Activated CD8-positive, alpha-beta memory T cell treated with anti-CD3 and anti-CD28 coated beads for 24 hours (primary cell): ENCODE data around the gene PET100.

ENCODE experiments used
- DNase-seq: peaks from one replicate; pipeline ENCODE4 v3.0.0-alpha.2; 2020

The PET100 gene, protein sequence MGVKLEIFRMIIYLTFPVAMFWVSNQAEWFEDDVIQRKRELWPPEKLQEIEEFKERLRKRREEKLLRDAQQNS

GRCh38 chr19:7629347-7630054 lies at the start of gene PET100, which contains the start of gene XAB2:
TSS of gene PET100 (plus strand) at chr19:7629793. CDS start at chr19:7629834, 41 bp downstream.
TSS of gene XAB2 (minus strand) at chr19:7629545. CDS start at chr19:7629527, 18 bp downstream.
- peak; percentile 96 for DNase-seq

GRCh38 chr19:7582446-7582845 lies 47.1 kb upstream of the PET100 start:
- DNase-seq, result no peak

DNA sequence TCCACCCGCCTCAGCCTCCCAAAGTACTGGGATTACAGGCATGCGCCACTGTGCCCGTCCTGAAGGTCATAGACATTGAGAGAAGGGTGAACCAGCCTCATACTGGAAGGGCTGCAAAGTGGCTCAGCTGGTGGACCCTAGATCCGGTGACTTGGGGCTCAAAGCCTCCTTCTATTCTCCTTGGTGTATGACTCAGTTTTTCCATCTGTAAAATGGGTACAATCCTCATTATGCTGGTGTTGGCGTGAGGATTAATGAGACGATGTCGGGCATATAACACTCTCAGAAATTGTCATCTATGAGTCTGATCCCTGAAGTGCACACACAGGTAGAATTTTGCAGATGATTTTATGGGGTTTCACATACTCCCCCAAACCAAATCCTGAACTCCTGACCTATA lies 39.8 kb upstream of the PET100 start:
- no peak for DNase-seq

- no peak for DNase-seq
Observed at GRCh38 chr19:7590256-7590655, 39.3 kb upstream of the PET100 start.

DNA sequence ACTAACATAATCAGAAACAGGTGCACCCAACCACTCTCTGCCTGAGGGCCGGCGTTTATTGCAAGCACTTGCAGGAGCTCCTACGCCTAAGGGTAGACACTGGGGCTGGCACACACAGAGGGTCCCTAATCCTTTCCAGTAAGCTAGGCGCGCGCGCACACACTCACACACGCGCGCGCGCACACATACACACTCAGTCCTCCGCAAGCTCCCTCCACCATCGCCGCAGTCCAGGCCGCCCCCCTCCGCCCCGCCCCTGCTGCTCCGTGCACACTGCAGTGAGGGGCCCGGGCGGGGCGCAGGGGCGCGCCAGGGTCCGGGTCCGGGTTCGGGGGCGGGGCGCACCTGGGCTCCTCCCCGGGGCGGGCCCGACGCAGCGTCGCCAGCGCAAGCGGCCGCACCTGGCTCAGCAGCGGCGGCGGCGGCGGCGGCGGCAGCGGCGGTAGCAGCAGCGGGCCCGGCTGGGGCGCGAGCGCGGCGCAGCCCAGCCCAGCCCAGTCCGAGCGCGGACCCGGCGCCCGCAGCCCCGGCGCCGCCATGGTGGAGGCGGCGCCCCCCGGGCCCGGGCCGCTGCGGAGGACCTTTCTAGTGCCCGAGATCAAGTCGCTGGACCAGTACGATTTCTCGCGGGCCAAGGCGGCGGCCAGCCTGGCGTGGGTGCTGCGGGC lies 34.0 kb upstream of the PET100 start, which contains the start of gene CAMSAP3:
CAMSAP3 (plus strand) TSS at position 398 of the 668 bp plus-strand sequence; CDS start at position 538, 140 bp downstream.
- DNase-seq, result peak; percentile 74

DNA sequence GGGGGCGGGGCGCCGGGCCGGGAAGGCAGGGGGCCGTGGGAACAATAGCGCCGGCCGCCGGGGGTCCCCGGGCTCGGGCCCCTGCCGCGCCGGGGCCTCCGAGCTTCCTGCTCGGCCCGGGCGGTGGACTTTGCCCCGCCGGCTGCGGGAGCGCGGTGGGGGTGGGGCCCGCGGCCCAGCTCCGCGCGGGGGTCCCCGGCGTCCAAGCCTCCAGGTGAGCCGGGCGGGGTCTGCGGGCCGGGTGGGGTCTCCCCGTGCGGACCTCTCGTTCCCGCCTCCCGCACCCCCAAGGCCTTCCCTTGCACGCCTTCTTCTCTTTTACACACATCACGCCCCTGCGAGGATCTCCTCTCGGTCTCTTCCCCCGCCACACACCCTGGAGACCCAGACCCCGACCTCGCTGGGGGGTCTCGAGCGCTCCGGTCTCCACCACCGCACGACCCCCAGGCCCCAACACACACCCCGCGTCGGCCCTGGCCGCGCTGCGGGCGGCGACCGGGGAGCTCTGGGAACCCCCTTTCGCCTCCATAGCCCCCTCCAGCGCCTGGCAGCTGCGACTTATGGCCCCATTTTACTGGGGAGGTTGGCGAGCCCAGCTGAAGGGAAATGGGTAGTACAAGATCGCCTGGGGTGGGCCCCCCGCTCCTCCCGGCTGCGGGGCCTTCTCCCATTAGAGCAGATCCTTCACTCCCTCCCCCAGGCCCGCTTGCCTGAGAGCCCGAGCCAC lies 33.2 kb upstream of the PET100 start:
- no peak for DNase-seq

- DNase-seq, result no peak
Observed at GRCh38 chr19:7597689-7598088, 31.9 kb upstream of the PET100 start.

- no peak for DNase-seq
Observed at GRCh38 chr19:7598180-7598579, 31.4 kb upstream of the PET100 start.

- DNase-seq, result no peak
Observed at GRCh38 chr19:7600721-7601120, 28.9 kb upstream of the PET100 start.

GRCh38 chr19:7602240-7602934 lies 27.2 kb upstream of the PET100 start:
- DNase-seq, result no peak

- no peak for DNase-seq
Observed at GRCh38 chr19:7602935-7603497, 26.6 kb upstream of the PET100 start.

DNA sequence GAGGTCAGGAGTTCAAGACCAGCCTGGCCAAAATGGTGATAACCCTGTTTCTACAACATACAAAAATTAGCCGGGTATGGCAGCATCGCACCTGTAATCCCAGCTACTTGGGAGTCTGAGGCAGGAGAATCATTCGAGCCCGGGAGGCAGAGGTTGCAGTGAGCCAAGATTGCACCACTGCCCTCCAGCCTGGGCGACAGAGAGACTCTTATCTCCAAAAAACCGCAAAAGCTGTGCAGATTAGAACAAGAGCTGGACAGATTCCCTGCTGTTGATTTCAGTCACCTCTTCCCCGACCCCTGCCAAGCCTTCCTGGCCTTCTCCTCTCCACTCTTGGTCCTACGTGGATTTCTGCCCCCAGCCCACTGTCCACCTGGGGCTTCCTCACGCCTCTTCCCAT lies 25.7 kb upstream of the PET100 start:
- no peak for DNase-seq

DNA sequence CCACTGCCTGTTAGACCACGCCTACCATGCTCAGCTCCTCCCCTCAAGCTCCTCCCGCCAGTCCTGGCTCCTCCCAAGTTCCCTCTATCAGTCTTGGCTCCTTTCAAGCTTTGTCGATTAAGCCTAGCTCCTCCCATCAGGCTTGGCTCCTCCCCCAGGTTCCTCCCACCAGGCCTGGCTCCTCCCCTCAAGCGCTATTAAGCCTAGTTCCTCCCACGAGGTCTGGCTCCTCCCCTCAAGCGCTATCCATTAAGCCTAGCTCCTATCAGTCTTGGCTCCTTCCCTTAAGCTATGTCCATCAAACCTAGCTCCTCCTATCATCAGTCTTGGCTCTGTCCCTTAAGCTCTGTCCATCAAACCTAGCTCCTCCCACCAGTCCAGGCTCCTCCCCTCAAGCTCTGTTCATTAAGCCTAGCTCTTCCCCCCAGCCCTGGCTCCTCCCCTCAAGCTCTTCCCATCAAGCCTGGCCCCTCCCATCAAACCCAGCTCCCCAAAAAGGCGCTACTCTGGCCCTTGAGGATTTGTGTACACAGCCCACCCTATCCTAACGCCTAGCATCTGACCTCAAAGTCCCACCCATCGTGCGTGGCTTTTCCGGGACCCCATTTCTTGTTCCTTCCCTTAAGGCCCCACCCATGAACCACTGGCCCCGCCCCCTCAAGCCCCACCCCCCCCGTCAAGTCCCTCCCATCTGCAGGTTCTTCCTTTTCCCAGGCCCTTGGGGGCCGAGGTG lies 23.9 kb upstream of the PET100 start:
- no peak for DNase-seq

GRCh38 chr19:7606289-7606688 lies 23.3 kb upstream of the PET100 start:
- no peak for DNase-seq

GRCh38 chr19:7607212-7607873 lies 22.2 kb upstream of the PET100 start:
- no peak for DNase-seq

DNA sequence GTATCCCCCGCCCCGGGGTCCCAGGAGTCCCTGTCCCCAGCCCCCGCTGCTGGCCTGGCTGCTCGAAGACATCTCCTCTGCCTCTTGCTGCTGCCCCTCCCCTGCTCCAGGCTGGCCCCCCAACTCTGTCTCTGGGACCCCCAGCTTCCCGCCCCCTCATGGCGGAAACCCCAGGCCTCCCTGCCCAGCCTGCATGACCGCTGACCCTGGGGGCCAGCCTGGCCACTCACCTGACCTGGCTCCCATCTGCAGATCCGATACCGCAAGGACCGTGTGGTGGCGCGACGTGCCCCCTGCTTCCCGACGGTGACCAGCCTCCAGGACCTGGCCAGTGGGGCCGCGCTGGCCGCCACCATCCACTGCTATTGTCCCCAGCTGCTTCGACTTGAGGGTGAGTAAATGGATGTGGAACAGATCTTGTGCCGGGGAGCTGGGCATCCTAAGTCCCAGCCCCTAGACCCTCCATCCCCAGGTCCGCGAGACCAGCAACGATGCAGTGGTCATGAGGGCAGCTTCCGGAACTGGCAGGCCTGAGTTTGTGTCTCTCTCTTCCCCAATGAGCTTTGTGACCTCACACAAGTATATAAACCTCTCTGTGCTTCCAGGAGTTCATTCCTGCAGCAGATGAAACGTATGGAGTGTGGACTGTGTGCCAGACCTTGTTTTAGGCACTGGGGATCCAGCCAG lies 21.6 kb upstream of the PET100 start:
- DNase-seq, result no peak

- no peak for DNase-seq
Observed at GRCh38 chr19:7610491-7611240, 18.9 kb upstream of the PET100 start.

GRCh38 chr19:7611541-7612279 lies 17.9 kb upstream of the PET100 start:
- DNase-seq, result no peak
